ENCODE results near the gene TUFT1.

DNA sequence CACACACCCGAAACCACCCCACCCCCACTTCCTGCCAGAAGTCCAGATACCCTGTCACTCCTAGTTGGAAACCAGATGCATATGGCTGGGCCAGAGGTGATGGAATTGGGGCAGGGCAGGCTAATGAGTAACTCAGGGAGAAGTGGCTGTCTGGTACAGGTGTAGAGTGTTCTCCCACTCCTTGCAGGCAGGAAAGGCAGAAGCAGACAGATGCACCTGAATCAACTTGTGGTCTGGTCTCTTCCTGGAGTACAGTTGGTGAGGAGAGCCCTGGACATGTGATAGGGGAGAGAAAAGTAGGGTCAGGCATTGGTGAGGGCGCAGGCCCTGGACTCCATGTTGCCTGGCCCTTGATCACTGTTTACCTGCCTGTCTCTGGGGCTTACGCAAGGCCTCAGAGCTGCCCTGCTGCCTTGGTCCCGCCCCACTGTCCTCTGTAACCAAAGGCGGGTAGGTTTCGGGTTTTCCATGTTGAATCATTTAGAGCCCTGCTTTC is 26.4 kb upstream of the TUFT1 start:
- TF ChIP-seq, protein P1, sequence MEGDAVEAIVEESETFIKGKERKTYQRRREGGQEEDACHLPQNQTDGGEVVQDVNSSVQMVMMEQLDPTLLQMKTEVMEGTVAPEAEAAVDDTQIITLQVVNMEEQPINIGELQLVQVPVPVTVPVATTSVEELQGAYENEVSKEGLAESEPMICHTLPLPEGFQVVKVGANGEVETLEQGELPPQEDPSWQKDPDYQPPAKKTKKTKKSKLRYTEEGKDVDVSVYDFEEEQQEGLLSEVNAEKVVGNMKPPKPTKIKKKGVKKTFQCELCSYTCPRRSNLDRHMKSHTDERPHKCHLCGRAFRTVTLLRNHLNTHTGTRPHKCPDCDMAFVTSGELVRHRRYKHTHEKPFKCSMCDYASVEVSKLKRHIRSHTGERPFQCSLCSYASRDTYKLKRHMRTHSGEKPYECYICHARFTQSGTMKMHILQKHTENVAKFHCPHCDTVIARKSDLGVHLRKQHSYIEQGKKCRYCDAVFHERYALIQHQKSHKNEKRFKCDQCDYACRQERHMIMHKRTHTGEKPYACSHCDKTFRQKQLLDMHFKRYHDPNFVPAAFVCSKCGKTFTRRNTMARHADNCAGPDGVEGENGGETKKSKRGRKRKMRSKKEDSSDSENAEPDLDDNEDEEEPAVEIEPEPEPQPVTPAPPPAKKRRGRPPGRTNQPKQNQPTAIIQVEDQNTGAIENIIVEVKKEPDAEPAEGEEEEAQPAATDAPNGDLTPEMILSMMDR (IDR thresholded peaks at IDR 0.05) = no peak
- TF ChIP-seq EP300 (IDR thresholded peaks at IDR 0.05) = no peak
- TF ChIP-seq POLR2AphosphoS5 (IDR thresholded peaks at IDR 0.05) = no peak
